ENCODE results near the gene AHDC1. TPM values are rescaled to one million over a fixed set of nuclear protein-coding genes. Genes with fewer than 3 reads are reported as not detected.

The AHDC1 gene
- total RNA-seq, 1 experiment from 2014 or later: 20.8 TPM

- no peak for DNase-seq
- Mint-ChIP-seq H3K4me1 (ENCODE audit: low read depth, unreplicated experiment) (peaks cover 37% of the 10 kb centered on the region), H3K36me3 (ENCODE audit: insufficient read depth, unreplicated experiment) (peaks cover 27% of the 10 kb centered on the region), H3K27me3 (ENCODE audit: unreplicated experiment) (no peaks in the 10 kb centered on the region), H3K27ac (ENCODE audit: unreplicated experiment) (peak overlapping the region; percentile 61), H3K4me3 (ENCODE audit: low read depth, unreplicated experiment) (no peak overlapping the region), H3K9me3 (ENCODE audit: low read depth, unreplicated experiment) (no peaks in the 10 kb centered on the region)
- intact Hi-C loops (cut with micrococcal nuclease; ENCODE audit: unreplicated experiment): no loop called here
- BruUV-seq (replicated peaks): no TSS peak
- TF ChIP-seq CTCF (IDR thresholded peaks at IDR 0.05; ENCODE audit: unreplicated experiment): no peak
- CTCF ChIA-PET: interaction anchor here (1.1 to 1.5 kb wide), 2 partner anchors 18 to 23 kb away, joined by 3 to 4 read pairs; no protein-coding TSS in a partner anchor
Measured at GRCh38 chr1:27545271-27545670, 58.7 kb downstream of the AHDC1 start.

- Mint-ChIP-seq H3K4me3 (ENCODE audit: low read depth, unreplicated experiment) (no peak overlapping the region), H3K36me3 (ENCODE audit: insufficient read depth, unreplicated experiment) (peaks cover 32% of the 10 kb centered on the region), H3K27ac (ENCODE audit: unreplicated experiment) (peak overlapping the region; percentile 61), H3K27me3 (ENCODE audit: unreplicated experiment) (no peaks in the 10 kb centered on the region), H3K9me3 (ENCODE audit: low read depth, unreplicated experiment) (no peaks in the 10 kb centered on the region), H3K4me1 (ENCODE audit: low read depth, unreplicated experiment) (peaks cover 41% of the 10 kb centered on the region)
- no peak for TF ChIP-seq CTCF (IDR thresholded peaks at IDR 0.05; ENCODE audit: unreplicated experiment)
- no peak for DNase-seq
- CTCF ChIA-PET: interaction anchor here (1.5 kb wide), 1 partner anchor 19 kb away, joined by 4 read pairs; no protein-coding TSS in a partner anchor
- intact Hi-C loops (cut with micrococcal nuclease; ENCODE audit: unreplicated experiment): no loop called here
- no TSS peak for BruUV-seq (replicated peaks)
Measured at GRCh38 chr1:27544834-27545233, 59.1 kb downstream of the AHDC1 start.

GRCh38 chr1:27543284-27543683, 60.7 kb downstream of the AHDC1 start:
- H3K27ac Mint-ChIP-seq (ENCODE audit: unreplicated experiment): peak overlapping the region; percentile 90
- no peak for DNase-seq
- H3K9me3 Mint-ChIP-seq (ENCODE audit: low read depth, unreplicated experiment): no peaks in the 10 kb centered on the region
- peaks cover 35% of the 10 kb centered on the region for H3K36me3 Mint-ChIP-seq (ENCODE audit: insufficient read depth, unreplicated experiment)
- intact Hi-C loops (cut with micrococcal nuclease; ENCODE audit: unreplicated experiment): no loop called here
- peaks cover 46% of the 10 kb centered on the region for H3K4me1 Mint-ChIP-seq (ENCODE audit: low read depth, unreplicated experiment)
- H3K4me3 Mint-ChIP-seq (ENCODE audit: low read depth, unreplicated experiment): no peak overlapping the region
- no peaks in the 10 kb centered on the region for H3K27me3 Mint-ChIP-seq (ENCODE audit: unreplicated experiment)
- CTCF ChIA-PET: interaction anchor here (1.8 kb wide), 1 partner anchor 14 kb away, joined by 10 read pairs; no protein-coding TSS in a partner anchor
- no peak for TF ChIP-seq CTCF (IDR thresholded peaks at IDR 0.05; ENCODE audit: unreplicated experiment)
- BruUV-seq (replicated peaks): no TSS peak

- H3K4me3 Mint-ChIP-seq (ENCODE audit: low read depth, unreplicated experiment): peak overlapping the region; percentile 34
- BruUV-seq (replicated peaks): TSS peak; percentile 37
- no peaks in the 10 kb centered on the region for H3K9me3 Mint-ChIP-seq (ENCODE audit: low read depth, unreplicated experiment)
- TF ChIP-seq CTCF (IDR thresholded peaks at IDR 0.05; ENCODE audit: unreplicated experiment): no peak
- intact Hi-C loops (cut with micrococcal nuclease; ENCODE audit: unreplicated experiment): no loop called here
- no peaks in the 10 kb centered on the region for H3K27me3 Mint-ChIP-seq (ENCODE audit: unreplicated experiment)
- peaks cover 46% of the 10 kb centered on the region for H3K4me1 Mint-ChIP-seq (ENCODE audit: low read depth, unreplicated experiment)
- peaks cover 35% of the 10 kb centered on the region for H3K36me3 Mint-ChIP-seq (ENCODE audit: insufficient read depth, unreplicated experiment)
- DNase-seq: peak; percentile 80
- peak overlapping the region; percentile 90 for H3K27ac Mint-ChIP-seq (ENCODE audit: unreplicated experiment)
- CTCF ChIA-PET: interaction anchor here (0.5 to 1.8 kb wide), 4 partner anchors 12 to 1040 kb away, joined by 3 to 10 read pairs (median 4); no protein-coding TSS in a partner anchor
Measured at GRCh38 chr1:27542463-27543273, 61.3 kb downstream of the AHDC1 start.
